Measurements from ENCODE around the gene SIRT2. TPM values are rescaled to one million over a fixed set of nuclear protein-coding genes. Genes with fewer than 3 reads are reported as not detected.

SIRT2 gene
- total RNA-seq, 1 donor from 2014 or later: 70.2 TPM

GRCh38 chr19:38850976-38851621 is 48.3 kb downstream of the SIRT2 start:
- H3K27me3 Mint-ChIP-seq (ENCODE audit: unreplicated experiment): no peaks in the 10 kb centered on the region
- peak overlapping the region; percentile 98 for H3K27ac Mint-ChIP-seq (ENCODE audit: unreplicated experiment)
- no peaks in the 10 kb centered on the region for H3K9me3 Mint-ChIP-seq (ENCODE audit: unreplicated experiment)
- DNase-seq (ENCODE audit: extremely low spot score, unreplicated experiment): no peak
- H3K4me1 Mint-ChIP-seq (ENCODE audit: unreplicated experiment): peaks cover 43% of the 10 kb centered on the region
- peaks cover 6% of the 10 kb centered on the region for H3K36me3 Mint-ChIP-seq (ENCODE audit: unreplicated experiment)
- TF ChIP-seq CTCF (IDR thresholded peaks at IDR 0.05): no peak
- peak overlapping the region; percentile 85 for H3K4me3 Mint-ChIP-seq (ENCODE audit: unreplicated experiment)

- Mint-ChIP-seq H3K9me3 (ENCODE audit: unreplicated experiment) (no peaks in the 10 kb centered on the region), H3K27me3 (ENCODE audit: unreplicated experiment) (no peaks in the 10 kb centered on the region), H3K36me3 (ENCODE audit: unreplicated experiment) (peaks cover 12% of the 10 kb centered on the region), H3K4me3 (ENCODE audit: unreplicated experiment) (peak overlapping the region; percentile 91), H3K4me1 (ENCODE audit: unreplicated experiment) (peaks cover 44% of the 10 kb centered on the region), H3K27ac (ENCODE audit: unreplicated experiment) (peak overlapping the region; percentile 98)
- DNase-seq (ENCODE audit: extremely low spot score, unreplicated experiment): peak; percentile 100
- peak; percentile 10 for TF ChIP-seq CTCF (IDR thresholded peaks at IDR 0.05)
Observed at GRCh38 chr19:38850436-38850975, 48.9 kb downstream of the SIRT2 start.

GRCh38 chr19:38849860-38850435 is 49.5 kb downstream of the SIRT2 start, which contains the start of gene HNRNPL:
TSS of gene HNRNPL (minus strand) at chr19:38849986. CDS start at chr19:38849966, 20 bp downstream.
- peak; percentile 100 for DNase-seq (ENCODE audit: extremely low spot score, unreplicated experiment)
- H3K9me3 Mint-ChIP-seq (ENCODE audit: unreplicated experiment): no peaks in the 10 kb centered on the region
- H3K36me3 Mint-ChIP-seq (ENCODE audit: unreplicated experiment): peaks cover 16% of the 10 kb centered on the region
- peak; percentile 69 for TF ChIP-seq CTCF (IDR thresholded peaks at IDR 0.05)
- H3K4me1 Mint-ChIP-seq (ENCODE audit: unreplicated experiment): peaks cover 46% of the 10 kb centered on the region
- peak within 1 kb of the TSS; percentile 91 for H3K4me3 Mint-ChIP-seq (ENCODE audit: unreplicated experiment)
- H3K27me3 Mint-ChIP-seq (ENCODE audit: unreplicated experiment): no peaks in the 10 kb centered on the region
- peak within 1 kb of the TSS; percentile 98 for H3K27ac Mint-ChIP-seq (ENCODE audit: unreplicated experiment)

- Mint-ChIP-seq H3K4me3 (ENCODE audit: unreplicated experiment) (peak overlapping the region; percentile 91), H3K27ac (ENCODE audit: unreplicated experiment) (peak overlapping the region; percentile 98), H3K27me3 (ENCODE audit: unreplicated experiment) (no peaks in the 10 kb centered on the region), H3K9me3 (ENCODE audit: unreplicated experiment) (no peaks in the 10 kb centered on the region), H3K36me3 (ENCODE audit: unreplicated experiment) (peaks cover 19% of the 10 kb centered on the region), H3K4me1 (ENCODE audit: unreplicated experiment) (peaks cover 46% of the 10 kb centered on the region)
- no peak for TF ChIP-seq CTCF (IDR thresholded peaks at IDR 0.05)
- peak; percentile 99 for DNase-seq (ENCODE audit: extremely low spot score, unreplicated experiment)
Observed at GRCh38 chr19:38849147-38849859, 50.1 kb downstream of the SIRT2 start.
